Fibroblast of pulmonary artery (primary cell): ENCODE measurements around the gene CBFA2T3.

Source experiments
- DNase-seq: peaks from one replicate; pipeline ENCODE4 v3.0.0-alpha.2; 2010; ENCODE audit warnings: low read depth
- H3K4me3 ChIP-seq: replicated peaks from 2 replicates; pipeline ENCODE4 v1.5.1; 2011; ENCODE audit warnings: low read depth, mild to moderate bottlenecking, control low read depth, low read length, moderate library complexity
- TF ChIP-seq, protein P1 (sequence below): IDR thresholded peaks from 2 replicates; pipeline ENCODE4 v1.5.1; 2011; ENCODE audit warnings: mild to moderate bottlenecking, control low read depth, low read length, inconsistent platforms; ENCODE audit errors: missing control alignments

CBFA2T3 gene

DNA sequence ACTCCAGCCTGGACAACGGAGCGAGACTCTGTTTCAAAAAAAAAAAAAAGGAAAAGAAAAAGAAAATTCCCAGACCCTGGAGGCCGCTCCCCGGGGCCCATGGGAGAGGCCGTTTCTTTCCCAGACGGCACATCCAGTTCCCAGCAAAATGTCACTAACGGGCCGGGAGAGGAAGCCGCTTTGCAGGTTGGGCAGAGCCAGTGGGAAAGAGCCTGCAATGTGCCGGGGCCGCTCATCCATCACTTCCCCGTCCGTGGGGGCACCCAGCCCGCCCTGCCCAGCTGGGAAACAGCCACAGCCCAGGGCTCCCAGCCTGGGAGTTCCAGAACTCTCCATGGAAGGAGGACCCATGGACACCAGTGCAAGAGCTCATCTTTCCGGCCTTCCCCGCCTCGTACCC, 68.7 kb downstream of the CBFA2T3 start:
- H3K4me3 ChIP-seq, result no peak overlapping the region
- TF ChIP-seq, protein P1, sequence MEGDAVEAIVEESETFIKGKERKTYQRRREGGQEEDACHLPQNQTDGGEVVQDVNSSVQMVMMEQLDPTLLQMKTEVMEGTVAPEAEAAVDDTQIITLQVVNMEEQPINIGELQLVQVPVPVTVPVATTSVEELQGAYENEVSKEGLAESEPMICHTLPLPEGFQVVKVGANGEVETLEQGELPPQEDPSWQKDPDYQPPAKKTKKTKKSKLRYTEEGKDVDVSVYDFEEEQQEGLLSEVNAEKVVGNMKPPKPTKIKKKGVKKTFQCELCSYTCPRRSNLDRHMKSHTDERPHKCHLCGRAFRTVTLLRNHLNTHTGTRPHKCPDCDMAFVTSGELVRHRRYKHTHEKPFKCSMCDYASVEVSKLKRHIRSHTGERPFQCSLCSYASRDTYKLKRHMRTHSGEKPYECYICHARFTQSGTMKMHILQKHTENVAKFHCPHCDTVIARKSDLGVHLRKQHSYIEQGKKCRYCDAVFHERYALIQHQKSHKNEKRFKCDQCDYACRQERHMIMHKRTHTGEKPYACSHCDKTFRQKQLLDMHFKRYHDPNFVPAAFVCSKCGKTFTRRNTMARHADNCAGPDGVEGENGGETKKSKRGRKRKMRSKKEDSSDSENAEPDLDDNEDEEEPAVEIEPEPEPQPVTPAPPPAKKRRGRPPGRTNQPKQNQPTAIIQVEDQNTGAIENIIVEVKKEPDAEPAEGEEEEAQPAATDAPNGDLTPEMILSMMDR, result no peak
- DNase-seq, result no peak

DNA sequence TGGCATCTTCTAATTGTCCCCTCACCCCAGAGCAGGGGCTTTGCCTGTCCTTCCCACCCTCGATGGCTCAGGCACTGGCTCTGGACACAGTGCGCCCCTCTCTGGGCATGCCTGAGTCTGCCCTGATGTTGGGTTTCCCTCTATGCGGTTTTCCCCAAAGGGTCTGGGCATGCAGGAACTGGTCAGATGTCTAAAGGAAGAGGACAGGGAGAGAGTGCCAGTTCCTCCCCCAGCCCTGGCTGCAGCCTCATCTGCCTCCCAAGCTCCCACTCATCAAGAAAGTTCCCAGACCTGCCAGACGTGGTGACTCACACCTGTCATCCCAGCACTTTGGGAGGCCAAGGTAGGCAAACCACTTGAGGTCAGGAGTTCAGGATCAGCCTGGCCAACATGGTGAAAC, 69.2 kb downstream of the CBFA2T3 start:
- TF ChIP-seq, protein P1, result no peak
- H3K4me3 ChIP-seq, result no peak overlapping the region
- no peak for DNase-seq

DNA sequence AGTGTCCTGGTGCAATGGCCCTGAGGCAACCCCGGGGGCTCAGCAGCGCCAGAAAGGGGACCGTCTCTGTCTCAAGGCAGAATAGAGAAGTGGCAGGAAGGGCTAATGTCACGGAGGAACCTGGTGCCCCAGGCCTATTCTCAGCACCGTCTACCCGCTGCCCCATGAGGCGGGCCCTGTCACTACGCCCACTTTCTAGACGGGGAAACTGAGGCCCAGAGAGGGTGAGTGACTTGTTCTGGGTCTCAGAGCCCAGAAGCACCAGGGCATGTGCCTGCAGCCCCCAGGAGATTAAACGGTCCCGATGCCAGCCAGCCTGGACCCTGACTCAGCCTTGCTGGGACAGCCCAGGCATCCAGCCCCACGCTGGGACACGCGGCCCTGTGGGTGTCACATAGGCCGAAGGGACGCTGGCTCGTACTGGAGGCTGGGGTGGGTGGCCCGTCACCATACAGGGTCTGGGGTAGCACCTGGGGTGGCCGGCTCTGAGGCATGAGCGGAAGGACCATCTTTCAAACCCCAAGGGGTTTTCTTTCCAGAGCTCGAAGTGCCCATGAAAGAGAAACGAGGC, 70.4 kb downstream of the CBFA2T3 start:
- TF ChIP-seq, protein P1, result no peak
- DNase-seq, result no peak
- H3K4me3 ChIP-seq, result no peak overlapping the region

DNA sequence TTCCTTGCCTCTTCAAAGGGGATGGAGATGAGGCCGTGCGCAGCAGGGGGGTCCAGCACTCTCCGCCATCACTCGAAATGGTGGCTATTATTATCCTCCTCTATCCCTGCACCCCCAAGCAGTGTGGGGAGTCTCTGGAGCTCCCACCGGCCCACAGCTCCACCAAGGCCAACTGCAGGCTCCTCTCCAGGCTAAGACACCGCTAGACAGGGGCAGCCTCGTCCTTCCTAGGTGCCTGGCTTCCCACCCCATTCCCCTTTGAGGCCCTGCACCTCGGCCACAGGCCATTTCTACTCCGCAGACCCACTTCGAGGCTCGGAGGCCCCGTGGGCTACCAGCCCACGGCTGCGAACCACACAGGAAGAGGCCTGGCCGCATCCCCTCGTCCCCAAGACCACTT, 71.0 kb downstream of the CBFA2T3 start:
- no peak overlapping the region for H3K4me3 ChIP-seq
- no peak for DNase-seq
- TF ChIP-seq, protein P1, result no peak

DNA sequence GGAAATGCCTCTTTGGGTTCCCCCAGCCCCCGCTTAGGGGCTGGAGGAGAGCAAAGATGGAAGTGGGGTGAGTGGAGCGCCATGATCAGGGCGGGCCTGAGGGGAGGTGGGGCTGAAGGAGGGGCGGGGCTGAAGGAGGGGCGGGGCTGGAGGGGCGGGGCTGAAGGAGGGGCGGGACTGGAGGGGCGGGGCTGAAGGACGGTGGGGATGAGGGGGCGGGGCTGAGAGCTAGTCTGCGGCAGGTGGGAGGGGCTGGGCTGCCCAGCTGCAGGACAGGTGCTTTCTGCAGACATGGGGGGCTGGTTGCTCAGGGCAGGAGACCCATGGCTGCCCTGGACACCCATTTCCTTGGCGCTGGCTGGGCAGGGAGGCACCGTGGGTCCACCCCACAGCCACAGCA, 71.4 kb downstream of the CBFA2T3 start:
- TF ChIP-seq, protein P1, result no peak
- no peak overlapping the region for H3K4me3 ChIP-seq
- no peak for DNase-seq

DNA sequence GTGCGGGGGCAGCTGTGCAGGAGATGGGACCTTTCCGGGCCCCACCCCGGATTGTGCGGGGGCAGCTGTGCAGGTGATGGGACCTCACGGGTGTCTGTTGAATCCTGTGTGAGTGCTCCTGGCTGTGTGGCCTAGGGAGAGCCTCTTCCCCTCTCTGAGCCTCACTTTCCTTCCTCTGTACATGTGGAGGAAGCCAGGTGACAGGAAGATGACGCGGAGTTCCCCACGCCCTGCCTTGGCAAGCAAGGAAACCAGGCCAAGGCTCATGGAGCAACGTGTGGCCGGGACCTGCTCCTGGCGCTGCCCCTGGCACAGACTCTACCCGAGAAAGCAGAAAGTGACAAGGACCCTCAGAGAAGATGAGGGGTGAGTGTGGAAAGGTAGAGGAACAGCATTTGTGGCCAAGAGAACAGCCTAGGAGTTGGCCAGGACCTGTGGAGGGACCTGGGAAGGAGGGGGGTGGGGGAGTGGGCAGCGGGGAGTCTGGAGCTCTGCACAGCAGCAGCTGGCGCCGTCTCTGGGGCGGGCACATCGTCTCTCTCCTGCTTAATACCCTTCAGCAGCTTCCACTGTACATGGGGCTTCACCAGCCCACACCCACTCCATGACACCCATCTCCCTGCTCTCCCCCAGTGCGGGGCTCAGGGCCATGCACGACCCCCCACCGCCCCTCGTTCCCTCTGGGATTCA, 72.2 kb downstream of the CBFA2T3 start:
- TF ChIP-seq, protein P1, result no peak
- H3K4me3 ChIP-seq, result no peak overlapping the region
- DNase-seq, result no peak

DNA sequence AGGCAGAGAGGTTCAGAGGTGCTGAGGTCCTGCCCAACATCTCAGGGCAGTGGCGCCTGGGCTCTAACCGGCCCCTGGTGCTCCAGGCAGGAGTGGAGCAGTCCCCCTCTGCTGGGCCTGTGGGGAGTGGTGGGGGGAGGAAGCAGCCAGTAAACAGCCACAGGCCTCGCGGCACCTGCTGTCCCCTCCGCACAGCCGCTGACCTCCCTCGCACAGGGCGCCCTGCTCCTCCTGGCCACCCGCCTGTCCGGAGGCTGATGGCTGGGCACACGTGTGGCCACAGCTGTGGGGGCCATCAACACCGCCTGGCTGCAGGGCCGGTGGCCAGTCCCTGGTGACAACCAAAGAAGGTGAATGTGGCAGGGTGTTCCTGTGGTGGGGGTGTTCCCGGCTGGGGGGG, 73.7 kb downstream of the CBFA2T3 start:
- H3K4me3 ChIP-seq, result no peak overlapping the region
- TF ChIP-seq, protein P1, result no peak
- no peak for DNase-seq
